Activated gamma-delta T cell treated with anti-CD3 and anti-CD28 coated beads, Interleukin-2, amount 50 U/mL, for 16 hours (primary cell): ENCODE measurements around the gene STAC3.

Experiments
- DNase-seq: peaks from one replicate; pipeline ENCODE4 v3.0.0-alpha.2; 2020; ENCODE audit warnings: low read depth

Gene STAC3

DNA sequence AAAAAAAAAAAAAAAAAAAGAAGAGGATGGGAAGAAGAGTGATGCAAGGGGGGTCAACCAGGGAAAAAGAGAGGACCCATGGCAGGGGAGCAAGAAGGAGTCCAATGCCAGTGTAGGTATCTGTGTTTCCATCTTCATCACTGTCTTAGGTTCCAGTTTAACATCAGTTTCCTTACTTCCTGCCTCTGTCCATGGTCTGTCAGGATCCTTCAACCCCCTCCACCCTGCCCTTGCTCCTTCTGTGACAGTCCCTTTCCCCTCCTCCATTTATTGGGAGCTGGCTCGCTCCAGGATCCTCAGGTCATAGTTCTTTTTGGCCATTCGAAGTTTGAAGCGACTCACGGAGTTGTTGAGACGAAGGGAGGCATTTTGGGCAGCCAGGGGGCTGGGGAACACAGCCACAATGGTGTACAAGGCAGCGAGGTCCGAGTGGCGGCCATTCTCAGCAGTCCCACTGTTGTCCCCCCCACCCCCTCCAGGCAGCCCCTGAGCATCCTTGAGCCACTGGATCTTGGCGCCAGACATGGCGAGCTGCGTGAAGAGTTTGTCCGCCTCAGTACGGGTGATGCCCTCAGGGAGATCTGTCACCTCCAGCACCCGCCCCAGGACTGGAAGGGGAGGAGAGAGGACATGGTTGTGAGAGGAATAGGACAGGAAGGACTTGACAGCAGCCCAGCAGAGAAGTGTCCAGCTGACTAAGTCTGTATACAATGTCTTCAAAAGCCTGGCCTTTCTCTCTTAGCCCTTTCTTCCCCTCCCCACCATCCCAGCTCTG, 3.7 kb upstream of the STAC3 start:
- DNase-seq = no peak

DNA sequence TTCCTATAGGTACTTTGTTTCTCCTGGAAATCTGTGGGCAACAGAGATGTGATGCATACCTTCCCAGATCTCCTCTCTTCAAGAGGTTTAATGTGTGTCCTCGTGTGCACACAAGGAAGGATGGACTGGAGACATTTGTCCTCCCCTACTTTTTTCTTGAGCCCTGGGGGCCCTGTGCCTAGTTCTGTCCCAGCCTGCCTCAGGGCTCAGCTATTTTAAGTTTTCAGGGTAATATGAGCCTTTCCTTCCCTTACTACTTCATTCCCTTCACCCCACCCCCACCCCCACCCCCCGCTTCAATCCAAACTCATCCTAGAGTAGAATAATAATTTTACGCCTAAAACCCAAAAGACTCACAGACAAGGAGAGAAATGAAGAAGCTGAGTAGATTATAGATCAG, 446 bp downstream of the STAC3 start:
- DNase-seq = no peak

DNA sequence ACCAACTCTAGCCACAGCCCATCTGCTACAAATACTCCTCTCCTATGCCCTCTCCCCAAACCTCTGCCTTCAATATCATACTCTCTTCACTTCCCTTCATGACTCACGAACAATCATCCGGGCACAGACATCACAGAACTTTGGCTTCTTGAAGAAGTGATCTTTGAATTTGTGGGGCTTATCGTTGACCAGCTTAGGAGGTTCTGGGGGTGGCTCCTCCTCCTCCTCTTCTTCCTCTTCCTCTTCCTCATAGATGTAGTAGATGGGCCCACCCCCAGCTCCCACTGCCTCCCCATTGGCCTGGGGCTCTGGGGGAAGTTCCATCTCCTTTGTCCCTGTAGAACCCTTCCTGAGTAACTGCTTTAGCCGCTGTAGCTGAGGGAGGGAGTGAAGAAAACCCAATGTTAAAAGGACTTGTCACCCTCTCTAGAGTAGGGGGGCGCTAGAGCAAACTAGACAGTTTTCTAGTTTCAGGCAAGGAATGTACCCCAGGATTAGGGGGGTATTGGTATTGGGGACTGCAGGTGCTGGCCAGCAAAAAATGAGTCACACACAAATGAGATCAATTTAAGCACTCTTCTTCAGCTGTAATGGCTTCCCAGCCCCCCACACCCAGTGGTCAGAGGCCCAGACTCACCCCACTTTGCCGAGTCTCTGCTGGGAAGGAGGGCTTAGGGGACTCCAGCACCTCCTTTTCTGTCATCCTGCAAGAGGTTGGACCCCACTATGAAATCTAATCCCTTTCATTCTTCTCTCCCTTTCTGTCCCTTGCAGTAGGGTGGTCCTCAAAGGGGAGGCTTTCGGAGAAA, 1.8 kb downstream of the STAC3 start:
- DNase-seq = no peak

DNA sequence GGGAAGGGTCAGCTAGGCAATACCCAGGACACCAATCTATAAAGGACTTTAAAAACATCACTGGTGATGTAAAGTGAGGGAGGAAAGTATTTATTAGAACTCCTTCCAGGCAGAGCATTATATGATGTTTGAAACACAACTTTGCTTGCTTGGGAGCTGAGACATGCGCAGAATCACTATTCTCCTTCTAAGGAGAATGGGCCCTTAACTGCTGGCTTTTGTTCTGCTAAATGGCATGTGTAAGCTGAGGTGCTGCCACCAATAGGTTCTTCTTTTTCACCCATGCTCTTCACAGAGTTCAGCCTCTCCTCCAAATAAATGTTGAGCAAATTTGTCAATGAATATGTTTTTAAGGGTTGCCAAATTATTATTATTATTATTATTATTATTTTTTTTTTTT, 3.9 kb downstream of the STAC3 start:
- no peak for DNase-seq

DNA sequence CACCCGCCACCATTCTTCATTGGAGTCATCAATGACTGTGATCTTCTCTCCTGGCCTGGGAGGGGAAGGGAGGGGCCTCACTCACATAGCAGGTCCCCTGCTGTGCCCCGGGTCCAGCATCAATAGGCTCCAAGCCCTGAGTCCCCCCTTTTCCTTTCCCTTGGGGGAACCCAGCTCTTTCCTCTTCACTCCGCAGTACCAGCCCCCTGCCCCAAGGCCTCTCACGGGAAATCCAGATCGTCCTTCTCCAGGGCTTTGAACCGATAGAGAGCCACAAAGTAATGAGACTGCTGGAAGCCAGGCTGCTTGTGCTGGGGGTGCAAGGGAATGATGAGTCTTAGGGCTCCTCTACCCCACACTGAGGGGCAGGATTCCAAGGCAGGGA, 6.7 kb downstream of the STAC3 start:
- DNase-seq = no peak

DNA sequence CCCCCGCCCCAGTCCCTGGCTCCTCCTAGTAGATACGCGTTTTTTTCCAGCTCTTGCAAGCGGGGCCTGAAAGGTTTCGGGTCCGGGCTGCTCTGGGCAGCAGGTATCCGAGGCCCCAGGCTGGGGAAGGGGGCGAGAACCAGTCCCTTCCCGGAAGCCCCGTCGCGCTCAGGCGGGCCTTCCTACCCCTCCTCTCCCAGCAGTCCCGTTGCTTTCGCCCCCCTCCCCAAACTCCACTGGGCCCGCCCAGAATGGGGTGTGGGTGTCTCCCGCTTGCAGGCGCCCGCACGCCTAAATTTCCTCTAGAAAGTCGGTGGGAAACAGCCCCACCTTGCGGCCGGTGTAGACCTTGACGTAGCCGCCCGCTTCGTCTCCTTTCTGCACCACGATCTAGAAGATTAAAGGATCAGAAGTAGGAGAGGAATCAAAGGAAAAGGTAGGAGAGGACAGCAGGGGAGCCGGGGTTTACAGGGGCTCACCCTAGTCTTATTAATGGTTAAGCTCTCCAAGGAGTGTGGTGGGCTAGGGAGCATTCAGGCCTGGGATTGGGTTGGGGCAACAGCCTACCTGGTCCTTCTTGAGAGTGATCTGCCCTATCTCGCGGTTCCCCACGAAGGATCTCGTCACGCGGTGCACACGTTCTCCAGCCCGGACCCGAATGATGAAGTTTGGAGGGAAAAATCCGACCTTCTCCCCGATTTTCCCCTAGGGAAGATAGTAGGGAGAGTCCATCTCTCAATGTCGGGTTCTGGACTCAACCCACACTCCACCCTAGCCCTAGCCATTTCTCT, 7.3 kb downstream of the STAC3 start:
- peak; percentile 67 for DNase-seq

DNA sequence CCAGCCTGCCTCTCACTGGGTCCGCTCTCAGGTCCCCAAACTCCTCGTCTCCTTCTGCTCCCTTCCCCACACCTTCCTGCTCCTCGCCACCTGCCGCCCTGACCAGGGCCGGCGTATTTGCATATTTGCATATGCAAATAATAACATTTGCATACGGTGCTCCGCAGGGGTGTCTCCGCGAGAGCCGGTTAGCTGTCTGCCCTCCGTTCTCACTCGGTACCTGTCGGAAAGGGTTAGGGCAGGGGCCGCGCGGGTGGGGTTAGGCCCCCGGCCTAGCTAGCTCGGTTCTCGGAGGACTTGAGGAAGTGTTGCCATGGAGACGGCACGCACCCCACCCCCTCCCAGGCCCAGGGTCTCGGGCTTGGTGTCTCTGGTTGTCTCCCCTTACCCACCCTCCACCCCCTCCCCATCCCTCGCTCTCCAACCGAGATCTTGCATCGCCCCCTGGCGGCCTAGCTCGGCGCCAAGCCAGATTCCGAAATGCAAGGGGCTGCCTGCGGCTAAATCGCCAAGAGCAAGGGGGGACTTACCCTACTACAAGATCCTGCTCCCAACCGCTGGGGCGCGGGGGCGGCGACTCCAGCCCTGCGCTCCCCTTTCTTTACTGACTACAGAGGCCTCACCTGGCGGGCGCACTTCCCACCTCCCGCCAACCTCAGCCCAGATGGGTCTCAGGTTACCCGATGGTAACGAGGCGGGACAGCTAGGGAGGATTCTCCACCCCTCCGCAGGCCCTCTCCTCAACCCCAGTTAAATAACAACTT, 8.1 kb downstream of the STAC3 start:
- peak; percentile 59 for DNase-seq

DNA sequence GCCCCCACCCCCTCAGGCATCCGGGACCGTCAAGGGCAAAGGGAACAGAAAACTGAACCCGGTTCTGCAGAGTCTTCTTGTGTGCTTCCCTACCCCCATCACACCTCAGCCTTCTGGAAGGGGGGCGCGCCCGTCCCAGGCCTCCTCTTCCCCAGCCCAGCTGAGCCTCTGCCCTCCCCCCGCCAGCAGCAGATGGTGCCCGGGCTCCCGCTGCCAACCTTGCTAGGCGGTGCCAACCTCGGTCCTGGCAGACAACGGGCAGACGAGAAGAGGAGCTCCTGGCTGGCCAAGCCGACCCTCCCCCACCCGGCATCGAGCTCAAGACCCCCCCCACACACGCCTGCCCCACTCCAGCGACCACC, 8.7 kb downstream of the STAC3 start:
- DNase-seq = no peak

DNA sequence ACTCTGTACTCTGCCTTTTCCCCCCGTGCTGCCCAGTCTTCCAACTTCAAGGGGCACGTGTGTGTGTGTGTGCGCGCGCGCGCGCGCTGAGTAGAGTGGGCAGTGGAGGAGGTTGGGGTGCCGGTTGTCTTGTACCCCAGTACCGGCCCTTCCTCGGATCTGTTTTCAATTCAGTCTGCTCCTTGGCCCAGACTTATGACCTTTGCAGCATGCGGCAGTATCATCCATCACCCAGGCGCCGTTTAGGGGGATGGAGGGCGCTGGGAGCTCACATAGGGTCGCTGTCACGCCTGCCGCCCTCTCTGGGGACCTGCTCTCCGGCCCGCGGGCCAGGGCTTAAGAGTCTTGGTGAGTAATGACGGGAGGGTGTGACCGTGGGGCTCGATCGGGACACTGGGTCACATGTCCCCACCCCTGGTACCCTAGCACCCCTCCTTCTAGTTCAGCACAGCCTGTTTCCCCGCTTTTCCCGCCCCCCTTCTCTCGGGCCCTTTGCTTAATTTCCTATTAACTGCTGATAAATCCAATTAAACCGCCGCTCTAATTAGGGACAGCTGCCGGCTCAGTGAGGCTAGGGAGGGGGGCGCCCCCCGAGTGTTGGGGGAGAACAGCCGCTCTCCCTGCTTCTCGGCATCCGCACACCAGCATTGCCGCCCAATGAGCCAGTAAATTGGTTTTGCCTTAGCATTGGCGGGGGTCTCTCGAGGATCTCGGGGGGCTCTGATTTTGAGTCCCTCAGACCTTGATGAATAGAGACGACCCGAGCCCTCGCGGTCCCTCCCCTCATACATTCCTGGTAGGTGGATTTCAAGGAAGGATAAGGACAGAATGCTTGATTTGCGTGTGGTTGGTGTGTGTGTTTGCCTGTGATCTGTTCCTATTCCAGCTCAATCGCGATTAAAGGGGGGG, 9.3 kb downstream of the STAC3 start:
- DNase-seq = no peak

DNA sequence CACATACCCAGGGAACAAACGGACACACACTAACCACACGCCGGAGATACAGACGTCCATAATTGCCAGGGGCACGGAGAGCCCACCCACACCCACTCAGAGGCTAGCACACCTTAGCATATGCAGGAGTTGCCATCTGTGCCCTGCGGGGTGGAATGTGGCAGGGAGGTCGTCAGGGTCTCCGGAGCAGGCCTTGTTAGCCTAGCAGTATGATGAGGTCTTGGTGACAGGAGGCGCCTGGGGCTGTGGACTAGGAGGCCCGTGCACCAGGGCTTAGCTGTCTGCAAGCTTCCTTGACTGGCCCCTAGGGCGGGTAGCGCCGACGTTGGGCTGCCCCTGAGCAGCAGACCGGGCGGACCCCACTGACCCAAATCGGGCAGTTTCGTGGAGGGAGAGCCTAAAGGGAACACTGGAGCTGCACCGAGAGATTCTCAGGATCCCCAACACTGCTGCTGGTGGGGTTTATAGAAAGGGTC, 10.0 kb downstream of the STAC3 start:
- no peak for DNase-seq

DNA sequence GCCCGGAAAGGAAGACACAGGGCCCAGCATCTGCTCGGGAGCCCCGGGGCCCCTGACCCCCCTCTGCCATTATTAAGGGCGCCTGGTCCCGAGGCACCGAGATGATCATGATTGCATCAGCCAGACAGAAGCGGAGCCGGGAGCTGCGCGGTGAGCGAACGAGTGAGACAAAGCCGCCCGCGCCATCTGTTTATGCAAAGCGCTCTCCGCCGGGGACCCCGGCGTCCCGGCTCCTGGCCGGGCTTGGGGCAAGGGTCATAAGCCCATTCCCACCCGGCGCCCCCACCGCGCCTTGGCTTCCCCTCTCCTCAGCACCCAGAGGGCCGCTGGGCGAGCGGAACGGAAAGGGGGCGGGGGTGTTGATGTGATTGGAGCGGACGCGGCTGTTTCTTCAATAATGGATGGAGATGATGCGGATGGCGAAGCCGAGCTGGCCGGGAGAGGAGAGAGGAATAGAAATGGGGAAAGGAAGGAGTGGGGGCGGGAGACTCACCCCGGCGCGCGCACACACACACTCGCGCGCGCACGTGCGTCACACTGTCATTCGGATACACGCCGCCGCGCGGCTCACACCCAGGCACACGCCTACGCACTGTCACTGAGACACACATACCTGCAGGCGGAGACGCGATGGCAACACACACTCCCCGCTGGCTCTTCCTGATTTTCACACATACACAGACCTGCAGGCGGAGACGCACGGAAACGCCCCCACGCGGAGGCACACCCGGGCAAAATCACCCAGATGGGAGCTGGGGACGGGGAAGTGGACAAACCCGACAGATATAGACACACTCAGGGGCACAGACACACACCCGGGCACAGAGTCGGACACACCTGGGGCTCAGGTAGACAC, 10.7 kb downstream of the STAC3 start:
- DNase-seq = no peak

DNA sequence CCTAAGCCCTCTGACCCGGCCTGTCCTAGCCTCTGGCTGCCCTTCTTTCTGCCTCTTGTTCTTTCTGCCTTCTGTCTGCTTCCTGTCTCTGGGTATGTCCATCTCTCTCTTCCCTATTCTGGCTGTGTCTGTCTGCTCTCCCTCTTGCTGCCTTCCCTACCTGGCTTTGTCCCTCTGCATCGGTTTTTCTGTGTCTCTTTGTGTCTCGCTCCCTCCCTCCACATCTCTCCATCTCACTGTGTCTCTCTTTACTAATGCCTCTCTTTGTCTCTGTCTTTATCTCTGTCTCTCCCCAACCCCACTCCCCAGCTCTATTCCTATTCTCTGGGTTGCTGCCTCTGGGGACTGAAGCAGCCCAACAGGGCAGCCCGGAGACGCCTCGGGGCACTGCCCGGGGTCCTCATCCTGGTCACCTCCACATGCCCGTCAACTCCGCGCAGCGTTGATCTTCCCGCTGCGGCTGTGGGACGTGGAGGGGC, 11.4 kb downstream of the STAC3 start:
- no peak for DNase-seq

DNA sequence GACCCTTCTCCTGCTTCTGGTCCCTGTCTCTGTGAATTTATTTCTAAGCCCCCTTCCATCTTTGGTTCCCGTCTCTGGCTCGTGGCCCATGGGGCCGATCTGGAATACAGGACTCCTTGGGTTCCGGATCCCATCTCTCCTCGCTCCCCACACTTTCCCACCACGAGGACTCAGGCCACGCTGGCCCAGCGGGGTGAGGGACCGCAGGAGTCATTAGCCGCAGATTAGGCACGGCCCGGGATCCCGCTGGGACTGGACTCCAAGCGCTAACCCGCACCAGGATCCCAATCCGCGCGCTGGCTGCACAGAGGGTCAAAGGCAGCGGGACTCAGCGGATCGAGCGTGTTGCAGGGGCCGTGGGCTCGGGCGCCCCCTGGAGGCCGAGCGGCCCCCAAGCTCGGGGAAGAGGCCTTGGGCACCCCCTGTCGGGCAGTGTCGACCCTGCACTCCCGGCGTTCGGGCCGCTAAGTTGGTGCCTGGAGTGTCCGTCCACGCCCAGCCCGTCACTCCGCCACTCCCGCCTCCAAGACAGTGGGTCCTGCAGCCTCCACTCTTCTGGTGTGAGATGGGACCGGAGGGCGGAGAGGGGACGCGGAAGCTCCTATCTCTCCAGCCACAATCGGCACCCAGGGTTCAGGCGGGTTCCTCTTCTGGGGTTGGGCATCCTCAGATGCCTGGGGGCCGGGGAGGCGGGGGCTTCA, 12.0 kb downstream of the STAC3 start:
- peak; percentile 80 for DNase-seq

DNA sequence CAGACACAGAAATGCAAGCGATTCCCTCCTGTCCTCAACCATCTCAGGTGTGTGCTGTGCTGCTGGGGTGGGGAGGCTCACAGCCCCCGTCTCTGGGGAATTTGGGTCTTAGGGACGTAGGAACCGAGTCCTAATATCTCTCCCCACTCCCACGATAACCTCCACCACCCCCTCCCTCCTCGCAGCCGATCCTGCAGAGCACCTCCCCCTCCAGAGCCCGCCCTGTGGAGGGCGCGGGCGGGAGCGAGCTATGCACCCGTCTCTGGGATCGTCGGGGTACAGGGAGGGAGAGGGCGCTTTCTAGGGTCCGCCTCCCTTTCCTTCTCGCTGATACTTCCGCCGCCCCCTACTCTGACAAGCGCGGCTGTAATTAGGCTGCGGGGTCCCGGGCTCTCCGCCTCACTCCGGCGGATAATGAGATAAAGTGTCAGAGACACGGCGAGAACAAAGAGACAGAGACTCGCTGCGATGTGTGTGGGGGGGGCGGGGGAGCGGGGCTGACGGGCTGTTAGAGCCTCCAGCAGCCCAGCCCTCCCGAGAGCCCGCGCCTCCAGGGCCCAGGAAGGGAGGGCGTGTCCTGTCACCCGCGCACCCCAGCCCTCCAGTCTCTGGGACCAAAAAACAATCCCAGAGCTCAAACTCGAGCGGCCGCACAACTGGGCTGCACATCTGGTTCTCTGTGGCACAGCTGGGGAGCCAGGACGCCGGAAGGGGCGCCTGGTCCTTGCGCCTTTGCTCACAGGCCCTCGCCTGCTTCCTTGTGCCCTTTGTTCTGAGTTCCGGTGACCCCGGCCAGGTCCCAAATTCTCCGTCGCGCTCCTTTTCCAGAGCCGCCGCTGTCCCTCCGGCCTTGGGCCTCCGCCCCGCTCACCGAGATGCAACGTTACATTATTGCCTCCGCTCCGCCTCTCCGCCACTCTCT, 12.8 kb downstream of the STAC3 start:
- no peak for DNase-seq

DNA sequence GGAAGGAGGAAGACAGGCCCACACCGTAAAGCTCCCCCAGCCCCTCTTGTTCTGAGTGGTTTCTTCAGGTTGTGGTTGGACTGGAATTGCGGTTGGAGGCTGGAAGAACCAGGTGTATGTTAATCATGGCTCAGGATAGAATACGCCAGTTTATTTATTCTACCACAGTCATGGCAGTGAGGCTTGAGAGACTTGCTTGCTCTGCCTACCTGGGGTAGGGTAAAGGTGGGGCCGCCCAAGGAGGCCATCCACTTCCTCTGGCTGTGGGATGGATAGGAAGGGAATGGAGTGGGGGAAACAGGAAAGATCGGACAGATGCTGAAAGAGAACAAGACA, 13.4 kb downstream of the STAC3 start:
- no peak for DNase-seq

DNA sequence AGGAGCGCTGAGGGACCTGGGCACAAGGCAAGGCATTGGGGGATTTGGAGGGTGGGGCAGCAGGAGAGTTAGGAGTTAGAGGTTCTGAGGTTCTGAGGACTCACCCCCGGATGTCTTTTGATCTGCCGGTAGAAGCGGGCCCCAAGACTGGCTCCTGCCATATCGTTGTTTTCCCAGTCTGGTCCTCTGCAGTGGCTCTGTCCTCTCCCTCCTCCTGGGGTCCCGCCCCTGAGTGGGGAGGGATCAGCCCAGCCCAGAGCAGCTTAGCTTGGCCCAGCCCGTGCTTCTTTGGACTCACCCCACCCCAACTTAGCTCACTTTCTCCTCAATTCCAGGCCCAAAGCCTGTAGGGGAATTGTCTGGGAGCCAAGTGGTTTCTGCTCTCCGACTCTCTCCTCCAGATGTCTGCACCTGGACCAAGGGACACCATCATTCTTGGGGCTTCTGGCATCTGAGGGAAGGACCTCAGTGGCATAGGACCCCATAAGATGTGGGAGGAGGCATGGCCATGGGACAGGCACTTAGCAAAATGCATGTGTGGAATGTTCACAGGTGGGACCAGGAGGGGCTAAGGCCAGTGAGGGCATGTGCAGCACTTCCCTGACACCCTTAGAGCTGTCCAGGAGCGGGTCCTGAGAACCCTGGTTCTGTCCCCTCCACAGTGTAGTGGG, 13.9 kb downstream of the STAC3 start:
- no peak for DNase-seq

DNA sequence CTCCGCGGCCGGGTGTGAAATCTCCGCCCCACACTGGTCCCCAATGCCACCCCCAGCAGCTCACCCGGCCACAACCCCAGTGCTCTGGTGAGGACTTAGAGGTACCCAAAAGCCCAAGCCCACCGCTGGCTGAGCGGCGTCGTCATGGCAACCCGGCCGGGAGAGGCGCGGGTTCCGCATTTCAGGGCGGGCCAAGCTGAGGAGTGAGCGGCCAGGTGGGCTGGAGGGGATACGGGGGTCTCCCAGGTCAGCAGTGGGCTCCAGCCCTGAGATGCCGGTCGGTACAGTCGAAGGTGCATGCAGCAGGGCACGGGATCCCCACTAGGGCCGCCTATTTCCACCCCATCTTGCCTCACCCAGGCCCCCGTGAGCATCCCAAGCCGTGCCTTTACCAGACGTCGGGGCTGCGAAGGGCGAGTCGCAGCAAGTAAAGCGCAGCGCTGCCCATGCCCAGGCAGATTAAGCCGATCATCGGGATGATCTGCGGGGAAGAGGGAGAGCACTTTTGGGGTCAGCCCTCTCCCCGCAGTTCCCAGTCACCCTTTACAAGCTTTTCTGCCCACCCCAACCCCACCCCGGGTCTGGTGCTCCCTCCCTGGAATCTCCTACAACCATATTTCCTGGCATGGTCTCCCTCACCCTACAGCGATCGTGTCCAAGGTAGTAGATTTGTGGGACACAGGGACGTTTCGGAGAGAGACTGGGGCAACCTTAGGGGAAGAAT, 14.6 kb downstream of the STAC3 start:
- DNase-seq = no peak
